PC-3 (cell line): ENCODE measurements around the gene LYZ.

Experiments used
- CTCF ChIP-seq: fragments of 300-600 bp; sonication (generic); conservative IDR thresholded peaks from 2 replicates; pipeline ENCODE4 v1.5.1; 2017; ENCODE audit warnings: antibody characterized with exemption, low read depth, mild to moderate bottlenecking, low read length
- EZH2 ChIP-seq: fragments of 300-600 bp; sonication (generic); IDR thresholded peaks from one replicate; pipeline ENCODE4 v1.6.1; 2017; ENCODE audit warnings: antibody characterized with exemption, mild to moderate bottlenecking, low read length; ENCODE audit not compliant: unreplicated experiment
- EZH2phosphoT487 ChIP-seq: fragments of 300-600 bp; sonication (generic); IDR thresholded peaks from 2 replicates; pipeline ENCODE4 v1.6.1; 2018; ENCODE audit warnings: mild to moderate bottlenecking, antibody characterized with exemption, low read length, borderline replicate concordance

GRCh38 chr12:69313209-69313608 lies 35.0 kb upstream of the LYZ start:
- TF ChIP-seq CTCF = no peak
- no peak for TF ChIP-seq EZH2
- TF ChIP-seq EZH2phosphoT487 = no peak
